ENCODE data around the gene PSAT1.

GRCh38 chr9:78368236-78368635 lies 71.3 kb downstream of the PSAT1 start:
- TF ChIP-seq ZNF274 (IDR thresholded peaks at IDR 0.05; ENCODE audit: low read depth, low read length) (no peak), YY1 (IDR thresholded peaks at IDR 0.05; ENCODE audit: insufficient read depth, insufficient read length) (no peak), SUZ12 (IDR thresholded peaks at IDR 0.05; ENCODE audit: extremely low read depth, insufficient read depth, insufficient read length) (no peak)
